Endothelial cell (in vitro differentiated cells): ENCODE results near the gene XYLT1. TPM values are rescaled to one million over a fixed set of nuclear protein-coding genes. Genes with fewer than 3 reads are reported as not detected.

ENCODE experiments used
- DNase-seq: peaks from one replicate; pipeline ENCODE4 v3.0.0; 2021; ENCODE audit warnings: low spot score
- H3K27ac Mint-ChIP-seq: one replicate; pipeline ENCODE4 v1.8.0; 2021; ENCODE audit warnings: mixed read lengths, inconsistent platforms; ENCODE audit not compliant: unreplicated experiment
- H3K27me3 Mint-ChIP-seq: one replicate; pipeline ENCODE4 v1.8.0; 2021; ENCODE audit warnings: mild to moderate bottlenecking, moderate library complexity, mixed read lengths, inconsistent platforms; ENCODE audit not compliant: unreplicated experiment
- H3K36me3 Mint-ChIP-seq: one replicate; pipeline ENCODE4 v1.8.0; 2021; ENCODE audit warnings: mild to moderate bottlenecking, low read depth, mixed read lengths, inconsistent platforms; ENCODE audit not compliant: unreplicated experiment
- H3K4me1 Mint-ChIP-seq: one replicate; pipeline ENCODE4 v1.8.0; 2021; ENCODE audit warnings: mild to moderate bottlenecking, mixed read lengths, inconsistent platforms; ENCODE audit not compliant: unreplicated experiment
- H3K4me3 Mint-ChIP-seq: one replicate; pipeline ENCODE4 v1.8.0; 2021; ENCODE audit warnings: mild to moderate bottlenecking, mixed read lengths, inconsistent platforms; ENCODE audit not compliant: unreplicated experiment
- H3K9me3 Mint-ChIP-seq: one replicate; pipeline ENCODE4 v1.8.0; 2021; ENCODE audit warnings: mixed read lengths, inconsistent platforms; ENCODE audit not compliant: unreplicated experiment
- total RNA-seq: library from RNA; stranded (reverse); fragmentation: NEBNext Ultra II Directional; extraction: Animal tissue kit (Norgen Biotek cat#: 25700); gene quantifications from one replicate; pipeline ENCODE4 v1.2.1, GENCODE V29; 2021; ENCODE audit not compliant: unreplicated experiment
- TF ChIP-seq, protein P1 (sequence below): fragments of 200-600 bp; sonication (generic); IDR thresholded peaks from one replicate; pipeline ENCODE4 v1.5.0; 2021; ENCODE audit warnings: antibody characterized with exemption; ENCODE audit not compliant: unreplicated experiment

Gene XYLT1
- total RNA-seq, 1 donor from 2014 or later: 11.1 TPM

GRCh38 chr16:17265154-17265553 lies 205.6 kb downstream of the XYLT1 start:
- peaks cover 2% of the 10 kb centered on the region for H3K4me1 Mint-ChIP-seq
- H3K27me3 Mint-ChIP-seq: no peaks in the 10 kb centered on the region
- no peak overlapping the region for H3K4me3 Mint-ChIP-seq
- no peak overlapping the region for H3K27ac Mint-ChIP-seq
- no peak for DNase-seq
- H3K36me3 Mint-ChIP-seq: no peaks in the 10 kb centered on the region
- TF ChIP-seq, protein P1, sequence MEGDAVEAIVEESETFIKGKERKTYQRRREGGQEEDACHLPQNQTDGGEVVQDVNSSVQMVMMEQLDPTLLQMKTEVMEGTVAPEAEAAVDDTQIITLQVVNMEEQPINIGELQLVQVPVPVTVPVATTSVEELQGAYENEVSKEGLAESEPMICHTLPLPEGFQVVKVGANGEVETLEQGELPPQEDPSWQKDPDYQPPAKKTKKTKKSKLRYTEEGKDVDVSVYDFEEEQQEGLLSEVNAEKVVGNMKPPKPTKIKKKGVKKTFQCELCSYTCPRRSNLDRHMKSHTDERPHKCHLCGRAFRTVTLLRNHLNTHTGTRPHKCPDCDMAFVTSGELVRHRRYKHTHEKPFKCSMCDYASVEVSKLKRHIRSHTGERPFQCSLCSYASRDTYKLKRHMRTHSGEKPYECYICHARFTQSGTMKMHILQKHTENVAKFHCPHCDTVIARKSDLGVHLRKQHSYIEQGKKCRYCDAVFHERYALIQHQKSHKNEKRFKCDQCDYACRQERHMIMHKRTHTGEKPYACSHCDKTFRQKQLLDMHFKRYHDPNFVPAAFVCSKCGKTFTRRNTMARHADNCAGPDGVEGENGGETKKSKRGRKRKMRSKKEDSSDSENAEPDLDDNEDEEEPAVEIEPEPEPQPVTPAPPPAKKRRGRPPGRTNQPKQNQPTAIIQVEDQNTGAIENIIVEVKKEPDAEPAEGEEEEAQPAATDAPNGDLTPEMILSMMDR: no peak
- no peaks in the 10 kb centered on the region for H3K9me3 Mint-ChIP-seq

- H3K36me3 Mint-ChIP-seq: no peaks in the 10 kb centered on the region
- no peak overlapping the region for H3K4me3 Mint-ChIP-seq
Observed at GRCh38 chr16:17261197-17261858, 209.4 kb downstream of the XYLT1 start.

DNA sequence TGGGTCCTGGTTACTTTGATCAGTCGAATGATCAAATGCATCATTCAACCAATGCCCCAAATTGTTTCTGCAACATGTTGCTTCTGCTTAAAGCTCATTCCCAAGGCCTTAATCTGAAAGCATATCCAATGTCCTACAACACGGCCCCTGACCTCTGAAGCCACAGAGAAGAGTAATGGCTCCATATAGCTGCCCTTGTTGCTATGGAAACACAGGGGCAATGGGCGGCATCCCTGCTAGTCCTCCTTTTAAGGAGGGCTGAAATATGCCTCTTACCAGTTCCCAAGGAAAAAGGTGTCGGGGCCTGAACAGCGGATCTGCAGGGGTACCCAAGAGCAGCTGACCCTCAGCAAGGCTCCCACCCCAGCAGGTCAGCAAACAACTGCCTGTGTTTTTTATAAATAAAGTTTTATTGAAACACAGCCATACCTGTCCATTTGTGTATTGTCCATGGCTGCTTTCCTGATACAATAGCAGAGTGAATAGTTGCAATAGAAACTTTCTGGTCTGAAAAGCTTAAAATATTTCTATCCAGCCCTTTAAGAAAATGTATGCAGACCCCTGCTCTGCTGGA lies 210.4 kb downstream of the XYLT1 start:
- Mint-ChIP-seq H3K9me3 (no peaks in the 10 kb centered on the region), H3K27ac (no peak overlapping the region), H3K4me1 (no peaks in the 10 kb centered on the region), H3K4me3 (no peak overlapping the region), H3K27me3 (no peaks in the 10 kb centered on the region), H3K36me3 (no peaks in the 10 kb centered on the region)
- DNase-seq: no peak
- TF ChIP-seq, protein P1: no peak

More at GRCh38 chr16:17261197-17261858, 209.4 kb downstream of the XYLT1 start:
- H3K27me3 Mint-ChIP-seq: no peaks in the 10 kb centered on the region
- TF ChIP-seq, protein P1: no peak
- no peaks in the 10 kb centered on the region for H3K9me3 Mint-ChIP-seq
- H3K27ac Mint-ChIP-seq: no peak overlapping the region
- H3K4me1 Mint-ChIP-seq: no peaks in the 10 kb centered on the region
- no peak for DNase-seq

DNA sequence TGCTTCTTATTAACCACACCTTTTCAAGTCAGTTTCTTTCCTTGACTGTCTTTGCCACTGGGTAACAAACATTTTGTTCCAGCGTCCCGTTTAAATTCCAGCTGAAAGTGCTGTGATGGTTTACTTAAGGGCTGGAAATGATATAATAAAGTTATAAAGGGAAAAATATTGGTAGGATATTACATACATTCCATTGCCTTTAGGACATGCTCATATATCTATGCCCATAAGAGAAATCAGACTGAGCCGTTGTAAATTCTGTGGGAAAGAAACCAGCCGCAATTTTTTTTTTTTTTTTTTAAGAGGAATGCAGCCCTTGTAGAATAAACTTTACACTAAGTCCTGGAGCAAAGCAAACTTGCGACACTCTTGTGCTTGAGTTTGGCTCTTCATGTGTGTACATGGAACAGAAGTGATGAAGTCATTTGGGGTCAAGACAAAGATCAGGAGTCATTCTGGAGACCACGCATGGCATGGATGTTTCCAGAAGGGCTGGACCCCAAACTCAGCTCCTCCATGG lies 210.9 kb downstream of the XYLT1 start:
- H3K36me3 Mint-ChIP-seq: no peaks in the 10 kb centered on the region
- no peaks in the 10 kb centered on the region for H3K9me3 Mint-ChIP-seq
- no peak overlapping the region for H3K27ac Mint-ChIP-seq
- TF ChIP-seq, protein P1: no peak
- no peaks in the 10 kb centered on the region for H3K27me3 Mint-ChIP-seq
- no peak for DNase-seq
- H3K4me3 Mint-ChIP-seq: no peak overlapping the region
- no peaks in the 10 kb centered on the region for H3K4me1 Mint-ChIP-seq
